H9 (cell line): ENCODE data around the gene EFHD1. TPM values are rescaled to one million over a fixed set of nuclear protein-coding genes. Genes with fewer than 3 reads are reported as not detected.

Experiments
- DNase-seq: peaks from one replicate; pipeline ENCODE4 v3.0.0-alpha.2; 2017
- H2AFZ ChIP-seq: one replicate; pipeline ENCODE4 v1.6.1; 2013; ENCODE audit warnings: mild to moderate bottlenecking, low read length, control low read depth, moderate library complexity
- H2AK5ac ChIP-seq: 2 replicates; pipeline ENCODE4 v1.6.1; 2013; ENCODE audit warnings: low read length, control low read depth, mixed read lengths; ENCODE audit not compliant: insufficient read length
- H2BK120ac ChIP-seq: one replicate; pipeline ENCODE4 v1.6.1; 2013; ENCODE audit warnings: low read depth, mild to moderate bottlenecking, low read length, control low read depth, inconsistent platforms; ENCODE audit not compliant: poor library complexity, severe bottlenecking
- H2BK12ac ChIP-seq: 2 replicates; pipeline ENCODE4 v1.6.1; 2013; ENCODE audit warnings: low read length, control low read depth, mixed read lengths, low read depth; ENCODE audit not compliant: insufficient read length
- H2BK15ac ChIP-seq: 2 replicates; pipeline ENCODE4 v1.6.1; 2013; ENCODE audit warnings: low read depth, low read length, control low read depth
- H2BK20ac ChIP-seq: one replicate; pipeline ENCODE4 v1.6.1; 2013; ENCODE audit warnings: low read depth, mild to moderate bottlenecking, low read length, control low read depth, inconsistent platforms; ENCODE audit not compliant: poor library complexity, severe bottlenecking
- H2BK5ac ChIP-seq: 2 replicates; pipeline ENCODE4 v1.6.1; 2013; ENCODE audit warnings: low read length, control low read depth, mixed read lengths; ENCODE audit not compliant: insufficient read length
- H3K14ac ChIP-seq: 2 replicates; pipeline ENCODE4 v1.6.1; 2013; ENCODE audit warnings: low read length, control low read depth; ENCODE audit not compliant: insufficient read depth
- H3K18ac ChIP-seq: 2 replicates; pipeline ENCODE4 v1.6.1; 2013; ENCODE audit warnings: low read depth, mild to moderate bottlenecking, mixed read lengths, low read length, control low read depth; ENCODE audit not compliant: insufficient read length
- H3K23ac ChIP-seq: 2 replicates; pipeline ENCODE4 v1.6.1; 2013; ENCODE audit warnings: low read length, control low read depth, mixed read lengths, low read depth; ENCODE audit not compliant: insufficient read length
- H3K23me2 ChIP-seq: 2 replicates; pipeline ENCODE4 v1.6.1; 2013; ENCODE audit warnings: low read depth, mild to moderate bottlenecking, mixed read lengths, low read length, control low read depth; ENCODE audit not compliant: insufficient read length, poor library complexity, severe bottlenecking
- H3K27ac ChIP-seq: 2 replicates; pipeline ENCODE4 v1.5.1; 2013; ENCODE audit warnings: low read length, control low read depth, mixed read lengths, low read depth; ENCODE audit not compliant: insufficient read length
- H3K27me3 ChIP-seq: 2 replicates; pipeline ENCODE4 v1.6.1; 2013; ENCODE audit warnings: low read length, control low read depth, inconsistent platforms; ENCODE audit not compliant: insufficient read depth
- H3K4ac ChIP-seq: 2 replicates; pipeline ENCODE4 v1.6.1; 2013; ENCODE audit warnings: low read depth, mild to moderate bottlenecking, control low read depth, inconsistent platforms, low read length, moderate library complexity
- H3K4me1 ChIP-seq: 2 replicates; pipeline ENCODE4 v1.6.1; 2013; ENCODE audit warnings: low read length, control low read depth, inconsistent platforms; ENCODE audit not compliant: insufficient read depth
- H3K4me2 ChIP-seq: 2 replicates; pipeline ENCODE4 v1.6.1; 2013; ENCODE audit warnings: low read length, control low read depth, mixed read lengths; ENCODE audit not compliant: insufficient read length, insufficient read depth
- H3K56ac ChIP-seq: 2 replicates; pipeline ENCODE4 v1.6.1; 2013; ENCODE audit warnings: low read depth, mild to moderate bottlenecking, mixed read lengths, low read length, control low read depth; ENCODE audit not compliant: insufficient read length
- H3K79me1 ChIP-seq: 2 replicates; pipeline ENCODE4 v1.6.1; 2013; ENCODE audit warnings: low read depth, mild to moderate bottlenecking, moderate library complexity, low read length, control low read depth, inconsistent platforms; ENCODE audit not compliant: insufficient read depth, poor library complexity, severe bottlenecking
- H3K79me2 ChIP-seq: 2 replicates; pipeline ENCODE4 v1.6.1; 2013; ENCODE audit warnings: low read length, control low read depth, inconsistent platforms; ENCODE audit not compliant: insufficient read depth
- H3K9ac ChIP-seq: 2 replicates; pipeline ENCODE4 v1.6.1; 2013; ENCODE audit warnings: low read length, control low read depth, mixed read lengths; ENCODE audit not compliant: insufficient read length; ENCODE audit errors: extremely low read depth
- H3K9me3 ChIP-seq: one replicate; pipeline ENCODE4 v1.6.1; 2013; ENCODE audit warnings: low read depth, low read length, inconsistent platforms; ENCODE audit not compliant: control insufficient read depth
- H3T11ph ChIP-seq: one replicate; pipeline ENCODE4 v1.6.1; 2013; ENCODE audit warnings: mild to moderate bottlenecking, low read length, control low read depth, inconsistent platforms
- H4K20me1 ChIP-seq: one replicate; pipeline ENCODE4 v1.6.1; 2013; ENCODE audit not compliant: control insufficient read depth, insufficient read length, insufficient read depth
- H4K5ac ChIP-seq: 2 replicates; pipeline ENCODE4 v1.6.1; 2013; ENCODE audit warnings: low read depth, mild to moderate bottlenecking, mixed read lengths, low read length, control low read depth; ENCODE audit not compliant: insufficient read length
- H4K8ac ChIP-seq: replicated peaks from 2 replicates; pipeline ENCODE4 v1.6.1; 2013; ENCODE audit warnings: low read length, control low read depth, mixed read lengths, low read depth; ENCODE audit not compliant: insufficient read length
- H4K91ac ChIP-seq: 2 replicates; pipeline ENCODE4 v1.6.1; 2013; ENCODE audit warnings: low read depth, mild to moderate bottlenecking, moderate library complexity, mixed read lengths, low read length, control low read depth; ENCODE audit not compliant: insufficient read length
- H3K27ac Mint-ChIP-seq, 3 experiments: 2 replicates in 2 of 3; 3 replicates in 1 of 3; pipeline ENCODE4 v1.8.0; 2020 to 2021; ENCODE audit warnings: mixed read lengths in 3 of 3, mild to moderate bottlenecking in 1 of 3, moderate library complexity in 1 of 3
- H3K27me3 Mint-ChIP-seq: 2 replicates; pipeline ENCODE4 v1.8.0; 2021; ENCODE audit warnings: low read depth, mild to moderate bottlenecking, moderate library complexity, mixed read lengths
- H3K36me3 Mint-ChIP-seq, 3 experiments: 2 replicates in 2 of 3; 3 replicates in 1 of 3; pipeline ENCODE4 v1.8.0; 2020 to 2021; ENCODE audit warnings: low read depth in 3 of 3, mixed read lengths in 3 of 3; ENCODE audit not compliant: insufficient read depth in 1 of 3
- H3K4me1 Mint-ChIP-seq, 2 experiments: 2 replicates each; pipeline ENCODE4 v1.8.0; 2020; ENCODE audit warnings: mixed read lengths in 2 of 2
- H3K4me3 Mint-ChIP-seq, 2 experiments: 2 replicates in 1 of 2; 3 replicates in 1 of 2; pipeline ENCODE4 v1.8.0; 2020 to 2021; ENCODE audit warnings: mild to moderate bottlenecking in 2 of 2, mixed read lengths in 2 of 2, moderate library complexity in 1 of 2
- H3K9me3 Mint-ChIP-seq, 2 experiments: 2 replicates in 1 of 2; 3 replicates in 1 of 2; pipeline ENCODE4 v1.8.0; 2020; ENCODE audit warnings: mild to moderate bottlenecking in 2 of 2, mixed read lengths in 2 of 2, moderate library complexity in 1 of 2
- CTCF ChIP-seq: fragments of 200-600 bp; sonication (generic); conservative IDR thresholded peaks from 3 replicates; pipeline ENCODE4 v1.8.0; 2021; ENCODE audit warnings: antibody characterized with exemption, mild to moderate bottlenecking
- WGBS: extraction: QIAGEN DNeasy Blood & Tissue Kit; methylation state at CpG from one replicate; pipeline ENCODE4 v1.1.7; 2013; ENCODE audit warnings: missing lambda C conversion rate, low lambda C conversion rate, mixed read lengths; ENCODE audit not compliant: insufficient read length; ENCODE audit errors: extremely low coverage; 5-methylcytosine and 5-hydroxymethylcytosine counted together
- total RNA-seq: library from RNA; stranded (reverse); gene quantifications from 2 replicates; pipeline ENCODE4 v1.2.1, GENCODE V29; 2021

Gene EFHD1
- total RNA-seq, 1 experiment from 2014 or later, result 2.8 TPM

DNA sequence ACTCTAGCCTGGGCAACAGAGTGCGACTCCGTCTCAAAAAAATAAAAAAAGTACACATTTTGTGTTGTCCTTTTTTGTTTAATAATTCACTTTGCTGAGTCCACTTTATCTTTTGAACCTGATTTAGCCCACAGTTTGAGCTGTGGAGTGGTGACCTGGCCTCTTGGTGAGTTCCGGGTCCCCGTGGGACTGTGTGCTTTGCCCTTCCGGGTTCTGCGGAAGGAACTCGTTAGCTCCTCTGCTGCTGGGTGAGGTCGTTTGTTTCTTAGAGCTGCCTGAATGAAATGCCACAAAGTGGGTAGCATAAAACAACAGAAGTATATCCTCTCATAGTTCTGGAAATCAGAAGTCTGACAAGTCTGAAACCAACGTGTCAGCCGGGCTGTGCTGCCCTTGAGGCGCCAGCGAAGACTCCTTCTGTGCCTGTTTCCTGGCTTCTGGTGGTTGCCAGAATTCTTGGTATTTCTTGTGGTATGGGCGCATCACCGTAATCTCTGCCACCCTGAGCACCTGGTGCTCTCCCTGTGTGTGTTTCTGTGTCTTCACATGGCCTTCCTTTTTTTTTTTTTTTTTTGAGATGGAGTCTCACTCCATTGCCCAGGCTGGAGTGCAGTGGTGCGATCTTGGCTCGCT, 3.5 kb downstream of the EFHD1 start:
- Histone ChIP-seq H3K79me2 (no peaks in the 10 kb centered on the region), H3K23ac (no peak overlapping the region), H2BK5ac (no peak overlapping the region), H2AFZ (no peak overlapping the region), H4K91ac (no peak overlapping the region), H4K20me1 (no peaks in the 10 kb centered on the region), H3K27ac (no peak overlapping the region), H3K79me1 (no peaks in the 10 kb centered on the region), H2BK20ac (no peak overlapping the region), H3K9me3 (no peaks in the 10 kb centered on the region), H3K27me3 (peaks cover 22% of the 10 kb centered on the region; the same call in 1 of the 2 replicates), H2BK15ac (no peak overlapping the region), H3K4ac (no peak overlapping the region), H3K14ac (no peak overlapping the region), H3K4me1 (no peaks in the 10 kb centered on the region), H4K5ac (no peak overlapping the region), H2AK5ac (no peak overlapping the region), H2BK12ac (no peak overlapping the region), H3K4me2 (no peak overlapping the region), H2BK120ac (no peak overlapping the region), H3K18ac (no peak overlapping the region), H4K8ac (no peak overlapping the region), H3K9ac (no peak overlapping the region), H3K23me2 (peaks cover 6% of the 10 kb centered on the region), H3K56ac (no peak overlapping the region), H3T11ph (no peak overlapping the region)
- DNase-seq, result no peak
- Mint-ChIP-seq H3K4me1 (peaks cover 8 to 14% of the 10 kb centered on the region in 2 experiments; a peak in 3 of 4 replicates), H3K27me3 (peaks cover 83% of the 10 kb centered on the region), H3K4me3 (no peak overlapping the region), H3K9me3 (peaks cover 0 to 6% of the 10 kb centered on the region in 2 experiments; a peak in 3 of 5 replicates), H3K27ac (no peak overlapping the region), H3K36me3 (peaks cover 0 to 4% (median 0%) of the 10 kb centered on the region in 3 experiments; a peak in 1 of 7 replicates)
- WGBS, result no CpG with 5 or more reads among the region's 16 CpGs
- no peak for TF ChIP-seq CTCF
